Neural cell (in vitro differentiated cells): ENCODE data around the gene GGA2. TPM values are rescaled to one million over a fixed set of nuclear protein-coding genes. Genes with fewer than 3 reads are reported as not detected.

Experiments used
- H2AFZ ChIP-seq: fragments of 200-600, 300-800 bp; sonication (generic), shearing (Covaris generic); 2 replicates; pipeline ENCODE4 v1.6.0; 2014; ENCODE audit warnings: low read depth, mild to moderate bottlenecking, antibody characterized with exemption, low read length, moderate library complexity
- H3F3A ChIP-seq: fragments of 200-600 bp; shearing (Covaris generic); 2 replicates; pipeline ENCODE4 v1.6.1; 2016; ENCODE audit warnings: mild to moderate bottlenecking, moderate library complexity, mixed read lengths, antibody characterized with exemption, low read length; ENCODE audit not compliant: insufficient read depth, poor library complexity, severe bottlenecking
- H3K27ac ChIP-seq: fragments of 200-600, 300-800 bp; sonication (generic), shearing (Covaris generic); 2 replicates; pipeline ENCODE4 v1.5.1; 2014; ENCODE audit warnings: mild to moderate bottlenecking, low read length, moderate library complexity
- H3K27me3 ChIP-seq: fragments of 300-800, 200-600 bp; sonication (generic), shearing (Covaris generic); 2 replicates; pipeline ENCODE4 v1.6.0; 2014; ENCODE audit warnings: mild to moderate bottlenecking, low read depth, low read length, moderate library complexity; ENCODE audit not compliant: insufficient read depth
- H3K36me3 ChIP-seq: fragments of 300-800, 200-600 bp; sonication (generic), shearing (Covaris generic); 2 replicates; pipeline ENCODE4 v1.5.1; 2014; ENCODE audit warnings: mild to moderate bottlenecking, antibody characterized with exemption, low read length, moderate library complexity; ENCODE audit not compliant: insufficient read depth
- H3K4me2 ChIP-seq: fragments of 300-800, 200-600 bp; sonication (generic), shearing (Covaris generic); 2 replicates; pipeline ENCODE4 v1.6.0; 2014; ENCODE audit warnings: mild to moderate bottlenecking, low read length
- H3K4me3 ChIP-seq: fragments of 300-800, 200-600 bp; sonication (generic), shearing (Covaris generic); 2 replicates; pipeline ENCODE4 v1.5.1; 2014; ENCODE audit warnings: mild to moderate bottlenecking, low read length, moderate library complexity
- H3K79me2 ChIP-seq: fragments of 200-600 bp; shearing (Covaris generic); replicated peaks from 2 replicates; pipeline ENCODE4 v1.6.0; 2014; ENCODE audit warnings: mild to moderate bottlenecking, low read length, moderate library complexity; ENCODE audit not compliant: insufficient read depth
- H3K9ac ChIP-seq: fragments of 300-800, 200-600 bp; sonication (generic), shearing (Covaris generic); 2 replicates; pipeline ENCODE4 v1.6.1; 2016; ENCODE audit warnings: mild to moderate bottlenecking, low read length, mixed read lengths
- H3K9me2 ChIP-seq: fragments of 200-600 bp; shearing (Covaris generic); 2 replicates; pipeline ENCODE4 v1.6.1; 2016; ENCODE audit warnings: mild to moderate bottlenecking, low read length, mixed read lengths; ENCODE audit not compliant: insufficient read depth
- H3K9me3 ChIP-seq: fragments of 200-600, 300-800 bp; sonication (generic), shearing (Covaris generic); 2 replicates; pipeline ENCODE4 v1.6.1; 2016; ENCODE audit warnings: mild to moderate bottlenecking, mixed run types, low read length, moderate library complexity, mixed read lengths
- H4K20me1 ChIP-seq: fragments of 200-600 bp; shearing (Covaris generic); 2 replicates; pipeline ENCODE4 v1.6.1; 2016; ENCODE audit warnings: mild to moderate bottlenecking, mixed run types; ENCODE audit not compliant: insufficient read depth
- CTCF ChIP-seq: fragments of 450-650 bp; IDR thresholded peaks from 2 replicates; pipeline ENCODE4 v1.5.1; 2014; ENCODE audit warnings: antibody characterized with exemption, mild to moderate bottlenecking, moderate library complexity; ENCODE audit not compliant: poor library complexity, severe bottlenecking
- EP300 ChIP-seq: fragments of 450-650 bp; conservative IDR thresholded peaks from 2 replicates; pipeline ENCODE4 v1.6.1; 2014; ENCODE audit warnings: antibody characterized with exemption, mild to moderate bottlenecking, moderate library complexity; ENCODE audit not compliant: poor library complexity, severe bottlenecking
- EZH2 ChIP-seq: fragments of 200-600, 300-800 bp; shearing (Covaris generic), sonication (generic); IDR thresholded peaks from 2 replicates; pipeline ENCODE4 v1.6.1; 2014; ENCODE audit warnings: antibody characterized with exemption, low read length, borderline replicate concordance, mild to moderate bottlenecking; ENCODE audit not compliant: insufficient read depth, poor library complexity, severe bottlenecking
- MXI1 ChIP-seq: fragments of 450-650 bp; conservative IDR thresholded peaks from 2 replicates; pipeline ENCODE4 v1.6.1; 2014; ENCODE audit warnings: antibody characterized with exemption, mild to moderate bottlenecking; ENCODE audit not compliant: poor library complexity, severe bottlenecking
- POLR2AphosphoS5 ChIP-seq: IDR thresholded peaks from 2 replicates; pipeline ENCODE4 v1.6.1; 2012
- RAD21 ChIP-seq: fragments of 450-650 bp; conservative IDR thresholded peaks from 2 replicates; pipeline ENCODE4 v1.6.1; 2014; ENCODE audit warnings: antibody characterized with exemption, mild to moderate bottlenecking, moderate library complexity
- REST ChIP-seq: IDR thresholded peaks from 2 replicates; pipeline ENCODE4 v1.6.1; 2012; ENCODE audit warnings: borderline replicate concordance
- SMC3 ChIP-seq: fragments of 450-650 bp; conservative IDR thresholded peaks from 2 replicates; pipeline ENCODE4 v1.6.1; 2014; ENCODE audit warnings: antibody characterized with exemption, mild to moderate bottlenecking, moderate library complexity; ENCODE audit not compliant: poor library complexity
- TAF1 ChIP-seq: IDR thresholded peaks from 2 replicates; pipeline ENCODE4 v1.6.1; 2012; ENCODE audit warnings: low read depth
- polyA plus RNA-seq: library from polyadenylated mRNA; depleted of rRNA; stranded (reverse); fragments of >200 nt; gene quantifications from 2 replicates; pipeline ENCODE4 v1.2.3, GENCODE V29; 2014

The GGA2 gene
- polyA plus RNA-seq, 1 donor from 2014 or later: 36.8 TPM

DNA sequence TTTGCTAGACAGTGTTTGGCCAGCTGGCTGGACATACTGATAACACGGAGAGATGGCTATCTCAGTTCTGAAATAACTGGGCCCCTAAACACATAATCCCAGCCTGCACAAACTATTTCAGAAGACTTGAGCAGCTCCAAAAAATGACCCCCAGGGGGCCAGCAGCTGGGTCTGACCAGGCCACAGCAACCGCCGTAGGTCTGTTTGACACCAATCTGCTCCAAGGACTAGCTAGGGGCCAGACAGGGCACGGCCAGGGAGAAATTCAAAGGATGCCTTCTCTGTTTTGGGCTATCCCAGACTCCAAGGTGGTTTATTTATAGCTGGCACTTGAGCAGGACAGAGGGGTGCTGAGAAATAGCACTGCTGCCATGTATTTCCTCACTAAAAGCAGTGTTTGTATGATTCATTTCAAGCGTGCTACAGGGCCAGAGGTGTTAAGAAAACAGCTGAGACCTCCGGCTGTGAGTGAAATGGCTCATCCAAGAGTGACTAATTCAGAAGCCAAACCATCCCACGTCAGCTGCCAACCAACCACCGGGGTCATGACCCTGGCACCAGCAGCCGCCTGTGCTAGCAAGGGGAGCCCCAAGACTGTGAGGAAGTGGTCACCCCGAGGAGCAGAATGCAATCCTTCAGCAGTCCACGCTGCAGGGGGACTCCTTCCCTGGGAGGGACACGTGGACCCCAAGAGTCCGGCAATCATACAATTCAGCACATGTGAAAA lies 5.7 kb downstream of the GGA2 start:
- peaks cover 3% of the 10 kb centered on the region for H3F3A ChIP-seq
- no peaks in the 10 kb centered on the region for H4K20me1 ChIP-seq
- H3K4me2 ChIP-seq: no peak overlapping the region
- H3K9me3 ChIP-seq: no peaks in the 10 kb centered on the region
- no peak overlapping the region for H2AFZ ChIP-seq
- H3K9me2 ChIP-seq: no peaks in the 10 kb centered on the region
- peaks cover 54% of the 10 kb centered on the region for H3K79me2 ChIP-seq
- no peaks in the 10 kb centered on the region for H3K36me3 ChIP-seq
- TF ChIP-seq EZH2: no peak
- TF ChIP-seq POLR2AphosphoS5: peak; percentile 29
- H3K27ac ChIP-seq: peak overlapping the region; percentile 16
- no peak overlapping the region for H3K9ac ChIP-seq
- no peaks in the 10 kb centered on the region for H3K27me3 ChIP-seq
- peak overlapping the region; percentile 23 for H3K4me3 ChIP-seq

DNA sequence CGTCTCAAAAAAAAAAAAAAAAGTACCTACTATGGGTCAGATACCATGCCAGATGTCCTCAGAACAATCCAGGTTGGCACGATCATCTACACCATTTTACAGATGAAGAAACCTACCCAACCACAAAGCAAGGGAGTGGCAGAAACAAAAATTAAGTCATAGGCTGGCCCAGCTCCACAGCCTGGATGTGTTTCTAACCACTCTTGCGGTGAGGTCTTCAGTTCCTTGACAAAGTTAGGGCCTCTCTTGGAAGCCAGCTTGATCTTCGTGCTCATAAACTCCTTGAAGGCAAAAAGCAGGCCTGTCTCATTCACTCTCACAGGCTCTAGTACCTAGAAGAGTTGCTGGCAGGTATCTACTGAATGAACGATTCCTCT lies 6.2 kb downstream of the GGA2 start:
- H3K27me3 ChIP-seq: no peaks in the 10 kb centered on the region
- no peaks in the 10 kb centered on the region for H4K20me1 ChIP-seq
- no peaks in the 10 kb centered on the region for H3K9me3 ChIP-seq
- H3K9ac ChIP-seq: no peak overlapping the region
- H3K36me3 ChIP-seq: no peaks in the 10 kb centered on the region
- H3K27ac ChIP-seq: no peak overlapping the region
- H3K4me2 ChIP-seq: no peak overlapping the region
- H3K9me2 ChIP-seq: no peaks in the 10 kb centered on the region
- H3K79me2 ChIP-seq: peaks cover 57% of the 10 kb centered on the region
- no peak overlapping the region for H3K4me3 ChIP-seq
- TF ChIP-seq CTCF: no peak
- TF ChIP-seq REST: no peak
- no peak for TF ChIP-seq EP300
- TF ChIP-seq POLR2AphosphoS5: no peak
- TF ChIP-seq TAF1: no peak
- no peak for TF ChIP-seq RAD21
- no peak for TF ChIP-seq MXI1
- TF ChIP-seq EZH2: no peak
- no peak for TF ChIP-seq SMC3
- H3F3A ChIP-seq: peaks cover 3% of the 10 kb centered on the region
- H2AFZ ChIP-seq: no peak overlapping the region
